OCI-LY7 (cell line): ENCODE results near the gene RRP15. TPM values are rescaled to one million over a fixed set of nuclear protein-coding genes. Genes with fewer than 3 reads are reported as not detected.

Experiments used
- BruUV-seq: library from RNA; stranded (reverse); fragments of 400-500 nt; replicated peaks from 2 replicates; lab custom pipeline; 2021; lab: Mats Ljungman, UMichigan
- CTCF ChIA-PET: fragments of 300-600 bp; sonication (Branson Sonifier 250); formaldehyde crosslinking; loops from one replicate; lab custom pipeline; 2022; ENCODE audit warnings: antibody characterized with exemption; ENCODE audit not compliant: unreplicated experiment; lab: Charles Lee
- POLR2A ChIA-PET: fragments of 300-600 bp; sonication (Branson Sonifier 250); formaldehyde crosslinking; loops from one replicate; lab custom pipeline; 2022; ENCODE audit warnings: antibody characterized with exemption; lab: Charles Lee
- DNase-seq: peaks from one replicate; pipeline ENCODE4 v3.0.0-alpha.2; 2015; ENCODE audit warnings: low spot score
- H2AFZ ChIP-seq: fragments of 200-600 bp; sonication (generic), shearing (Covaris generic); 2 replicates; pipeline ENCODE4 v1.6.1; 2014; ENCODE audit warnings: mild to moderate bottlenecking, antibody characterized with exemption, low read length, moderate library complexity
- H3K27ac ChIP-seq: fragments of 200-600 bp; sonication (generic); 2 replicates; pipeline ENCODE4 v1.5.1; 2014; ENCODE audit warnings: mixed run types, low read depth, mild to moderate bottlenecking, moderate library complexity, low read length, inconsistent platforms; ENCODE audit not compliant: poor library complexity, severe bottlenecking
- H3K36me3 ChIP-seq: fragments of 200-600 bp; sonication (generic); 2 replicates; pipeline ENCODE4 v1.6.1; 2014; ENCODE audit warnings: mild to moderate bottlenecking, antibody characterized with exemption, low read length, moderate library complexity, mixed read lengths; ENCODE audit not compliant: insufficient read depth
- H3K4me1 ChIP-seq: fragments of 200-600 bp; sonication (generic); 2 replicates; pipeline ENCODE4 v1.5.1; 2014; ENCODE audit warnings: mild to moderate bottlenecking, low read length; ENCODE audit not compliant: insufficient read depth, poor library complexity, severe bottlenecking
- H3K4me2 ChIP-seq: fragments of 200-600 bp; sonication (generic); 2 replicates; pipeline ENCODE4 v1.6.1; 2014; ENCODE audit warnings: mild to moderate bottlenecking, low read length
- H3K4me3 ChIP-seq: fragments of 200-600 bp; sonication (generic); 2 replicates; pipeline ENCODE4 v1.5.1; 2014; ENCODE audit warnings: mild to moderate bottlenecking, low read depth, low read length; ENCODE audit not compliant: poor library complexity, severe bottlenecking
- H3K79me2 ChIP-seq: fragments of 200-600 bp; sonication (generic); 2 replicates; pipeline ENCODE4 v1.6.1; 2016; ENCODE audit warnings: low read depth, mild to moderate bottlenecking, low read length, moderate library complexity, mixed read lengths; ENCODE audit not compliant: insufficient read depth
- H3K9me2 ChIP-seq: fragments of 200-600 bp; sonication (generic); 2 replicates; pipeline ENCODE4 v1.6.1; 2016; ENCODE audit warnings: mild to moderate bottlenecking, low read length, mixed read lengths; ENCODE audit not compliant: insufficient read depth
- H3K9me3 ChIP-seq: fragments of 200-600 bp; sonication (generic); 2 replicates; pipeline ENCODE4 v1.6.1; 2014; ENCODE audit warnings: mild to moderate bottlenecking, mixed run types, low read length, mixed read lengths
- H4K20me1 ChIP-seq: fragments of 200-600 bp; sonication (generic); 2 replicates; pipeline ENCODE4 v1.6.1; 2014; ENCODE audit warnings: mild to moderate bottlenecking, antibody characterized with exemption, low read length, moderate library complexity, mixed read lengths; ENCODE audit not compliant: insufficient read depth
- CTCF ChIP-seq: fragments of 200-600 bp; sonication (generic); conservative IDR thresholded peaks from 2 replicates; pipeline ENCODE4 v1.5.1; 2014; ENCODE audit warnings: mild to moderate bottlenecking, antibody characterized with exemption, low read length, moderate library complexity, mixed read lengths
- EZH2phosphoT487 ChIP-seq: fragments of 200-600 bp; sonication (generic); IDR thresholded peaks from 2 replicates; pipeline ENCODE4 v1.6.1; 2018; ENCODE audit warnings: low read depth, borderline replicate concordance, mild to moderate bottlenecking, mixed run types, antibody characterized with exemption, low read length, moderate library complexity, mixed read lengths
- intact Hi-C: fragments of 100-400 bp; cut with micrococcal nuclease; formaldehyde crosslinking; loops from one replicate; pipeline ENCODE4 v1.10.0; 2022; ENCODE audit not compliant: unreplicated experiment
- total RNA-seq, 2 experiments: library from RNA; depleted of rRNA in 1 of 2; stranded (reverse); fragments of >200 nt in 1 of 2; shearing (Covaris generic) in 1 of 2; gene quantifications; 2 replicates each; pipeline ENCODE4 v1.2.3, GENCODE V29; 2014 to 2022

The RRP15 gene
- total RNA-seq, 2 experiments from 2014 or later = 7.2 to 21.9 TPM

- no peak for TF ChIP-seq CTCF
- no peak for TF ChIP-seq EZH2phosphoT487
- H3K27ac ChIP-seq = no peak overlapping the region
- H3K36me3 ChIP-seq = peaks cover 67% of the 10 kb centered on the region
- POLR2A ChIA-PET = interaction anchor here (0.6 to 2.1 kb wide), 2 partner anchors 11 to 1653 kb away, joined by 3 to 7 read pairs; no protein-coding TSS in a partner anchor
- DNase-seq = no peak
- BruUV-seq = no TSS peak
- H3K4me1 ChIP-seq = peaks cover 14% of the 10 kb centered on the region
- H3K79me2 ChIP-seq = peaks cover 72% of the 10 kb centered on the region
- H4K20me1 ChIP-seq = peaks cover 22% of the 10 kb centered on the region
- H2AFZ ChIP-seq = no peak overlapping the region
- no peaks in the 10 kb centered on the region for H3K9me2 ChIP-seq
- H3K9me3 ChIP-seq = no peaks in the 10 kb centered on the region
- no peak overlapping the region for H3K4me2 ChIP-seq
- no peak overlapping the region for H3K4me3 ChIP-seq
- CTCF ChIA-PET = no interaction called here
- intact Hi-C loops = no loop called here
These were observed 9.5 kb downstream of the RRP15 start for GRCh38 chr1:218294546-218294945.

- Histone ChIP-seq H3K9me2 (no peaks in the 10 kb centered on the region), H3K36me3 (peaks cover 56% of the 10 kb centered on the region), H3K27ac (no peak overlapping the region), H3K4me2 (no peak overlapping the region), H3K4me3 (no peak overlapping the region), H4K20me1 (peaks cover 22% of the 10 kb centered on the region), H3K9me3 (no peaks in the 10 kb centered on the region), H3K79me2 (peaks cover 71% of the 10 kb centered on the region), H2AFZ (no peak overlapping the region), H3K4me1 (peaks cover 14% of the 10 kb centered on the region)
- no peak for TF ChIP-seq CTCF
- TF ChIP-seq EZH2phosphoT487 = no peak
- POLR2A ChIA-PET = interaction anchor here (0.6 to 2.2 kb wide), 4 partner anchors 9 to 25 kb away, joined by 3 to 10 read pairs (median 5); partner anchors contain the start of gene RRP15
- CTCF ChIA-PET = interaction anchor here (1.4 kb wide), 1 partner anchor 11 kb away, joined by 5 read pairs; the partner anchor contains the start of gene RRP15
- intact Hi-C loops = no loop called here
- DNase-seq = no peak
- no TSS peak for BruUV-seq
These were observed 11.1 kb downstream of the RRP15 start for GRCh38 chr1:218296162-218296561.

GRCh38 chr1:218297461-218297860 lies 12.4 kb downstream of the RRP15 start:
- BruUV-seq = no TSS peak
- TF ChIP-seq EZH2phosphoT487 (no peak), CTCF (no peak)
- ChIA-PET CTCF (no interaction called here), POLR2A (no interaction called here)
- H3K79me2 ChIP-seq = peaks cover 71% of the 10 kb centered on the region
- no peak overlapping the region for H3K4me3 ChIP-seq
- no peak overlapping the region for H3K4me2 ChIP-seq
- no peak for DNase-seq
- H3K9me2 ChIP-seq = no peaks in the 10 kb centered on the region
- peaks cover 14% of the 10 kb centered on the region for H3K4me1 ChIP-seq
- H3K27ac ChIP-seq = no peak overlapping the region
- no peaks in the 10 kb centered on the region for H3K9me3 ChIP-seq
- no peak overlapping the region for H2AFZ ChIP-seq
- intact Hi-C loops = no loop called here
- H4K20me1 ChIP-seq = peaks cover 22% of the 10 kb centered on the region
- peaks cover 65% of the 10 kb centered on the region for H3K36me3 ChIP-seq
